ENCODE measurements around the gene FUCA1. TPM values are rescaled to one million over a fixed set of nuclear protein-coding genes. Genes with fewer than 3 reads are reported as not detected.

FUCA1 gene
- total RNA-seq, 1 experiment from 2014 or later, result 20.7 TPM

GRCh38 chr1:23825076-23825761 is 42.9 kb downstream of the FUCA1 start, which contains the start of gene HMGCL:
Gene HMGCL, minus strand, starts transcription at chr1:23825429. Its CDS starts 14 bp downstream, at chr1:23825415.
- Histone ChIP-seq H4K20me1 (ENCODE audit: insufficient read depth) (no peaks in the 10 kb centered on the region), H3K9me2 (ENCODE audit: insufficient read depth) (no peaks in the 10 kb centered on the region), H3K79me2 (ENCODE audit: insufficient read depth, low read length) (peaks cover 11% of the 10 kb centered on the region), H3K4me1 (ENCODE audit: control insufficient read depth in 1 of 2, insufficient read depth in 2 of 2, low read length in 2 of 2) (peaks cover 2 to 15% of the 10 kb centered on the region in 2 experiments; a peak in 3 of 4 replicates), H3K36me3 (ENCODE audit: control insufficient read depth in 1 of 2, insufficient read depth in 2 of 2, low read length in 2 of 2) (no peaks in the 10 kb centered on the region), H3K4me3 (replicated peaks in 1 of 2; ENCODE audit: low read depth in 1 of 2, low read length in 2 of 2) (peak within 1 kb of the TSS; percentile 81 to 99), H3K9me3 (ENCODE audit: control insufficient read depth in 1 of 2, insufficient read depth in 1 of 2, low read depth in 1 of 2, low read length in 2 of 2) (no peaks in the 10 kb centered on the region), H2AFZ (ENCODE audit: low read depth, low read length, poor library complexity, severe bottlenecking) (no peak within 1 kb of the TSS), H3K27ac (ENCODE audit: low read depth, low read length) (peak within 1 kb of the TSS; percentile 75), H3K27me3 (ENCODE audit: insufficient read depth, low read length) (no peaks in the 10 kb centered on the region), H3K4me2 (ENCODE audit: low read length) (peak within 1 kb of the TSS; percentile 88), H3K9ac (ENCODE audit: low read length) (peak within 1 kb of the TSS; percentile 88)
- intact Hi-C loops (cut with micrococcal nuclease), result no loop called here
- ChIA-PET RAD21 (ENCODE audit: low non-redundant PET in 1 of 2, low total read pairs in 2 of 2, uncharacterized antibody in 2 of 2, unreplicated experiment in 2 of 2) (interaction anchor here in 1 of 2 experiments (0.6 kb wide), 1 partner anchor 194 kb away, joined by 3 read pairs; no protein-coding TSS in a partner anchor), POLR2A (interaction anchor here (0.6 to 1.5 kb wide), 5 partner anchors 24 to 95 kb away, joined by 3 to 5 read pairs (median 4); no protein-coding TSS in a partner anchor), CTCF (interaction anchor here (2.6 kb wide), 1 partner anchor 15 kb away, joined by 16 read pairs; no protein-coding TSS in a partner anchor)
- no TSS peak for BruUV-seq (replicated peaks)
- ATAC-seq (peak; percentile 95), DNase-seq (ENCODE audit: low read depth, low spot score) (peak; percentile 58)
- TF ChIP-seq REST (IDR thresholded peaks at IDR 0.05; ENCODE audit: low read depth) (no peak), POLR2AphosphoS5 (IDR thresholded peaks at IDR 0.05; ENCODE audit: low read depth, low read length) (peak; percentile 96), SRF (IDR thresholded peaks at IDR 0.05; ENCODE audit: low read depth) (no peak), JUND (IDR thresholded peaks at IDR 0.05) (peak; percentile 16; the same call in 1 of the 2 replicates), MAX (IDR thresholded peaks at IDR 0.05) (peak; percentile 65; the same call in 1 of the 2 replicates), EGR1 (IDR thresholded peaks at IDR 0.05; ENCODE audit: low read depth) (peak; percentile 96), ZBTB33 (IDR thresholded peaks at IDR 0.05; ENCODE audit: extremely low read depth, insufficient replicate concordance, low read length) (peak; percentile 70), YY1 (IDR thresholded peaks at IDR 0.05; ENCODE audit: extremely low read depth, insufficient replicate concordance, low read depth, low read length) (peak; percentile 98), EZH2phosphoT487 (IDR thresholded peaks at IDR 0.05; ENCODE audit: borderline replicate concordance) (no peak), POLR2A (IDR thresholded peaks at IDR 0.05; ENCODE audit: borderline replicate concordance, extremely low read depth, insufficient read depth, insufficient read length) (peak; percentile 69), TCF7L2 (IDR thresholded peaks at IDR 0.05; ENCODE audit: borderline replicate concordance, extremely low read depth, insufficient read depth, insufficient read length) (peak; percentile 22), SP1 (IDR thresholded peaks at IDR 0.05; ENCODE audit: low read depth) (peak; percentile 29; the same call in 1 of the 2 replicates), ZFX (IDR thresholded peaks at IDR 0.05) (no peak; the same call in 1 of the 2 replicates), FOSL1 (IDR thresholded peaks at IDR 0.05; ENCODE audit: low read depth) (no peak), ELF1 (IDR thresholded peaks at IDR 0.05; ENCODE audit: borderline replicate concordance, low read depth) (0 out of 2 replicates have a peak, but pooled peaks have one; percentile 21), SIN3A (IDR thresholded peaks at IDR 0.05; ENCODE audit: low read depth) (peak; percentile 84)

All from HCT116 (cell line).